Measurements from ENCODE around the gene IL15.
"Not testable (repeated sequence)": the region's sequence is repeated elsewhere in the genome, so short reads cannot be mapped to it uniquely, and the experiment has no call there.

GRCh38 chr4:141615587-141615918 lies 20.8 kb upstream of the IL15 start:
- TF ChIP-seq CTCF (IDR thresholded peaks at IDR 0.05; ENCODE audit: insufficient read depth, low read length, poor library complexity, severe bottlenecking); EZH2phosphoT487 (conservative IDR thresholded peaks at IDR 0.05; ENCODE audit: low read length): not testable (repeated sequence)
